Endodermal cell (in vitro differentiated cells): ENCODE data around the gene KCNH4. TPM values are rescaled to one million over a fixed set of nuclear protein-coding genes. Genes with fewer than 3 reads are reported as not detected.

Experiments
- DNase-seq: peaks from one replicate; pipeline ENCODE4 v3.0.0-alpha.2; 2017
- H3K27ac ChIP-seq: 2 replicates; pipeline ENCODE4 v1.5.1; 2013; ENCODE audit warnings: mild to moderate bottlenecking, low read depth, low read length, moderate library complexity
- H3K27me3 ChIP-seq: 2 replicates; pipeline ENCODE4 v1.6.1; 2013; ENCODE audit warnings: mild to moderate bottlenecking, low read length, moderate library complexity; ENCODE audit not compliant: insufficient read depth, control insufficient read depth, poor library complexity, severe bottlenecking
- H3K36me3 ChIP-seq: 2 replicates; pipeline ENCODE4 v1.7.0; 2013; ENCODE audit warnings: mild to moderate bottlenecking, low read length, moderate library complexity; ENCODE audit not compliant: control insufficient read depth, insufficient read depth
- H3K4me1 ChIP-seq: one replicate; pipeline ENCODE4 v1.7.0; 2013; ENCODE audit warnings: low read length; ENCODE audit not compliant: control insufficient read depth, insufficient read depth
- H3K4me3 ChIP-seq: 2 replicates; pipeline ENCODE4 v1.5.1; 2013; ENCODE audit warnings: mild to moderate bottlenecking, low read length, moderate library complexity
- H3K9ac ChIP-seq: 2 replicates; pipeline ENCODE4 v1.6.1; 2013; ENCODE audit warnings: mild to moderate bottlenecking, low read length, moderate library complexity; ENCODE audit not compliant: poor library complexity, severe bottlenecking; ENCODE audit errors: extremely low read depth
- H3K9me3 ChIP-seq: 2 replicates; pipeline ENCODE4 v1.6.1; 2013; ENCODE audit warnings: mild to moderate bottlenecking, low read length, moderate library complexity; ENCODE audit not compliant: control insufficient read depth
- H3K27ac Mint-ChIP-seq: 2 replicates; pipeline ENCODE4 v1.8.0; 2020; ENCODE audit warnings: mixed read lengths
- H3K27me3 Mint-ChIP-seq: 2 replicates; pipeline ENCODE4 v1.8.0; 2021; ENCODE audit warnings: mild to moderate bottlenecking, mixed read lengths; ENCODE audit not compliant: insufficient read depth
- H3K36me3 Mint-ChIP-seq: 2 replicates; pipeline ENCODE4 v1.8.0; 2020; ENCODE audit warnings: low read depth, mixed read lengths
- H3K4me1 Mint-ChIP-seq: 2 replicates; pipeline ENCODE4 v1.8.0; 2020; ENCODE audit warnings: mixed read lengths
- H3K4me3 Mint-ChIP-seq: 2 replicates; pipeline ENCODE4 v1.8.0; 2020; ENCODE audit warnings: mild to moderate bottlenecking, moderate library complexity, mixed read lengths
- H3K9me3 Mint-ChIP-seq: 2 replicates; pipeline ENCODE4 v1.8.0; 2020; ENCODE audit warnings: mild to moderate bottlenecking, mixed read lengths
- CTCF ChIP-seq: fragments of 200-600 bp; sonication (generic); conservative IDR thresholded peaks from 2 replicates; pipeline ENCODE4 v1.5.0; 2021; ENCODE audit warnings: antibody characterized with exemption, mild to moderate bottlenecking
- WGBS, 2 experiments: methylation state at CpG; one replicate each; pipeline versions ENCODE4 v1.1.5 to v1.1.7; 2013; ENCODE audit warnings: missing lambda C conversion rate in 2 of 2, mixed read lengths in 1 of 2; ENCODE audit not compliant: insufficient coverage in 1 of 2, insufficient read length in 1 of 2; 5-methylcytosine and 5-hydroxymethylcytosine counted together
- total RNA-seq, 2 donors: library from RNA; stranded (reverse); fragmentation: NEBNext Ultra II Directional in 1 of 2; extraction: Animal tissue kit (Norgen Biotek cat#: 25700) in 1 of 2; gene quantifications; 2 replicates in 1 of 2; 3 replicates in 1 of 2; pipeline ENCODE4 v1.2.1, GENCODE V29; 2021

KCNH4 gene
- total RNA-seq, 2 donors from 2014 or later = not detected

DNA sequence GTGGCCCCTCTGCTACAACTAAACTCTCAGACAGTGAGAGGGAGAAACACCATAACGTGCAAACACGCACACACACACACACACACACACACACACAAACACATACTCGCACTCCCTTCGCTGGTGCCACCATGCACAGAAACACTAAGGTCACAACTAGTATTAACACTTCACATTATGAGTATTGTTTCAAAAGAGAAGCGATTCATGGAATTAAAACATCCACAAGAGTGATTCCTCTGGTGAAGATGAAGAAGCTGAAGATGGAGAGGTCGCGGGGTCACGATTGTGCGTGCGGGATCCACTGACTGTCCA lies 20.5 kb upstream of the KCNH4 start:
- no peak overlapping the region for H3K9ac ChIP-seq
- H3K9me3 ChIP-seq = no peaks in the 10 kb centered on the region
- H3K36me3 ChIP-seq = peaks cover 54% of the 10 kb centered on the region
- peaks cover 5% of the 10 kb centered on the region for H3K4me1 Mint-ChIP-seq
- H3K27ac Mint-ChIP-seq = no peak overlapping the region
- H3K4me3 Mint-ChIP-seq = no peak overlapping the region
- H3K4me3 ChIP-seq = no peak overlapping the region
- no peak overlapping the region for H3K27ac ChIP-seq
- TF ChIP-seq CTCF = no peak
- peaks cover 38% of the 10 kb centered on the region for H3K36me3 Mint-ChIP-seq
- H3K4me1 ChIP-seq = no peaks in the 10 kb centered on the region
- H3K9me3 Mint-ChIP-seq = no peaks in the 10 kb centered on the region
- no peaks in the 10 kb centered on the region for H3K27me3 ChIP-seq
- WGBS, 2 experiments = 92 to 93% methylated on average over 3 to 10 of the region's 10 CpGs
- DNase-seq = no peak
- no peaks in the 10 kb centered on the region for H3K27me3 Mint-ChIP-seq

DNA sequence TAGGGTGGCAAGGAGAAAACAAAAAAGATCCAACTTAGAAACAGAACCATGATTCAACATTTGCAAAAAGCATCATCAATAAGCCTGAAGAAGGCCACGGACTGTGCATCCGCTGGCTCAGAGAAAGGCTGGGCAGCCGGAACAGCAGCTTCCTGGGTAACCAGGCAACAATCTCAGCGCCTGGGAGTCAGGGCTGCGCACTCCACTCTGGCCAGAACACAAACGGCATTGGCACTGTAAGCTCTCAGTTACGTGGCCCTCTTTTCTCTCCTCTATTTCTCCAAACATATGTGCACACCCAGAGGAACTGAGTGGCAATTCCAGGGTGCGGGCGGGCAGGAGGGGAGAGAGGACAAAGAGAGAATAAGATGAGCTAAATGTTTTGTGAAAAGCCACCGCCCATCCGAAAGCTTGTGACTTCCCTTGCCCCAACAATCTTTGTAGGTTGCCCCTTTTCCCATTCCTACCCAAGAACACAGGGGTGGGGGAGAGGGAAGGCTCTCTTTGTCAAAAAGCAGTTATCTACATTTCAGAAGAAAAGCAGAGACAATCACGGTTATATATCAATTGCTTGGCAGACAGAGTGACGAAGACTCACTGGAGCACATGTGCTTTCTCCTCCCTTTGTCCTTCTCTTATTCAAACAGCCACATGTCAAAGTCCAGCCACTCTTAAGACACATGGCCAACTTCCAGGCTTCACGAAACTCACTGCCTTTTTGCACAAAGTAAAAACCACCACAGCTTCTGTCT lies 19.9 kb upstream of the KCNH4 start:
- no peaks in the 10 kb centered on the region for H3K27me3 ChIP-seq
- no peak for DNase-seq
- H3K27me3 Mint-ChIP-seq = no peaks in the 10 kb centered on the region
- H3K9me3 ChIP-seq = no peaks in the 10 kb centered on the region
- H3K9ac ChIP-seq = no peak overlapping the region
- H3K4me1 Mint-ChIP-seq = peaks cover 5% of the 10 kb centered on the region
- 93 to 95% methylated on average over 6 to 13 of the region's 14 CpGs for WGBS, 2 experiments
- no peaks in the 10 kb centered on the region for H3K9me3 Mint-ChIP-seq
- no peaks in the 10 kb centered on the region for H3K4me1 ChIP-seq
- TF ChIP-seq CTCF = no peak
- peaks cover 48% of the 10 kb centered on the region for H3K36me3 ChIP-seq
- peak overlapping the region; percentile 60 for H3K27ac Mint-ChIP-seq
- H3K4me3 Mint-ChIP-seq = no peak overlapping the region
- H3K27ac ChIP-seq = no peak overlapping the region
- H3K4me3 ChIP-seq = no peak overlapping the region
- peaks cover 32% of the 10 kb centered on the region for H3K36me3 Mint-ChIP-seq

DNA sequence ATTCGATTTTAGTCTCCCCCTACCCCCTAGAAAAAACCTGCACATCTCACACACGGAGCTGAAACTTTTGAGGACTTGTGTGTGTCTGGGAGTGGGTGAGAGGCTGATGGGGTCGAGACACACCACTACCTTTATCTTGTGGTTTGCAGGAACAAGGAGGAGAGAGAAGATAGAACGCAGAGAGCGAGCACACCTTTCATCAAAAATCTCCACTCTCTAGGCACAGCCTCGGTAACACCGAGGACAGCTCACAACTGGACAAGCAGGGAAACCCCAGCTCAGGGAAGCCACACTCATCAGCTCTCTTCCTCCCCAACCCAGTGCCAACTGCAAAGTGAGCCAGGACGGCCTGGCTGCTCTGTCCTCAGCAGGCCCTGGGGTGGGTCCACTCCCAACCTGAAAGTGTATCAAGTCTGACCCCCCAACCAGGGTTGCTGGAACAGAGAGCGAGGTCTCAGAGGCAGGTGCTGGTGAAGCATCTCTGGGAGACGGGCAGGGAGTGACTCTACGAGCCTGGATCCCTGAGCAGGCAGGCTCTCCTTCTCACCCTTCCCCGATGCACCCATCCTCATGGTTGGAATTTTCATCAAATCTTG lies 18.6 kb upstream of the KCNH4 start:
- no peaks in the 10 kb centered on the region for H3K9me3 Mint-ChIP-seq
- DNase-seq = no peak
- Histone ChIP-seq H3K9me3 (no peaks in the 10 kb centered on the region), H3K27ac (no peak overlapping the region), H3K27me3 (no peaks in the 10 kb centered on the region), H3K36me3 (peaks cover 39% of the 10 kb centered on the region), H3K9ac (no peak overlapping the region), H3K4me1 (no peaks in the 10 kb centered on the region), H3K4me3 (no peak overlapping the region)
- WGBS, 2 experiments = 90 to 91% methylated on average over 2 to 9 of the region's 12 CpGs
- no peak overlapping the region for H3K27ac Mint-ChIP-seq
- TF ChIP-seq CTCF = no peak
- no peak overlapping the region for H3K4me3 Mint-ChIP-seq
- no peaks in the 10 kb centered on the region for H3K27me3 Mint-ChIP-seq
- peaks cover 5% of the 10 kb centered on the region for H3K4me1 Mint-ChIP-seq
- H3K36me3 Mint-ChIP-seq = peaks cover 26% of the 10 kb centered on the region
